ENCODE data around the gene TPPP.

TPPP gene

GRCh38 chr5:624118-624950 is 68.8 kb downstream of the TPPP start:
- TF ChIP-seq ZBTB7A (IDR thresholded peaks at IDR 0.05; ENCODE audit: low read depth): no peak
- no peak for TF ChIP-seq EP300 (IDR thresholded peaks at IDR 0.05; ENCODE audit: borderline replicate concordance)
- TF ChIP-seq TEAD4 (IDR thresholded peaks at IDR 0.05): no peak
- no peak for TF ChIP-seq YY1 (IDR thresholded peaks at IDR 0.05; ENCODE audit: low read depth)
- no peak for TF ChIP-seq CEBPB (IDR thresholded peaks at IDR 0.05)
- no peak for TF ChIP-seq TCF12 (IDR thresholded peaks at IDR 0.05; ENCODE audit: low read depth)
- TF ChIP-seq, protein P1, sequence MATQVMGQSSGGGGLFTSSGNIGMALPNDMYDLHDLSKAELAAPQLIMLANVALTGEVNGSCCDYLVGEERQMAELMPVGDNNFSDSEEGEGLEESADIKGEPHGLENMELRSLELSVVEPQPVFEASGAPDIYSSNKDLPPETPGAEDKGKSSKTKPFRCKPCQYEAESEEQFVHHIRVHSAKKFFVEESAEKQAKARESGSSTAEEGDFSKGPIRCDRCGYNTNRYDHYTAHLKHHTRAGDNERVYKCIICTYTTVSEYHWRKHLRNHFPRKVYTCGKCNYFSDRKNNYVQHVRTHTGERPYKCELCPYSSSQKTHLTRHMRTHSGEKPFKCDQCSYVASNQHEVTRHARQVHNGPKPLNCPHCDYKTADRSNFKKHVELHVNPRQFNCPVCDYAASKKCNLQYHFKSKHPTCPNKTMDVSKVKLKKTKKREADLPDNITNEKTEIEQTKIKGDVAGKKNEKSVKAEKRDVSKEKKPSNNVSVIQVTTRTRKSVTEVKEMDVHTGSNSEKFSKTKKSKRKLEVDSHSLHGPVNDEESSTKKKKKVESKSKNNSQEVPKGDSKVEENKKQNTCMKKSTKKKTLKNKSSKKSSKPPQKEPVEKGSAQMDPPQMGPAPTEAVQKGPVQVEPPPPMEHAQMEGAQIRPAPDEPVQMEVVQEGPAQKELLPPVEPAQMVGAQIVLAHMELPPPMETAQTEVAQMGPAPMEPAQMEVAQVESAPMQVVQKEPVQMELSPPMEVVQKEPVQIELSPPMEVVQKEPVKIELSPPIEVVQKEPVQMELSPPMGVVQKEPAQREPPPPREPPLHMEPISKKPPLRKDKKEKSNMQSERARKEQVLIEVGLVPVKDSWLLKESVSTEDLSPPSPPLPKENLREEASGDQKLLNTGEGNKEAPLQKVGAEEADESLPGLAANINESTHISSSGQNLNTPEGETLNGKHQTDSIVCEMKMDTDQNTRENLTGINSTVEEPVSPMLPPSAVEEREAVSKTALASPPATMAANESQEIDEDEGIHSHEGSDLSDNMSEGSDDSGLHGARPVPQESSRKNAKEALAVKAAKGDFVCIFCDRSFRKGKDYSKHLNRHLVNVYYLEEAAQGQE (IDR thresholded peaks at IDR 0.05; ENCODE audit: low read depth): no peak
- no peak for TF ChIP-seq EGR1 (IDR thresholded peaks at IDR 0.05)
- no peak for TF ChIP-seq USF1 (IDR thresholded peaks at IDR 0.05)
- TF ChIP-seq RAD21 (IDR thresholded peaks at IDR 0.05; ENCODE audit: low read depth): no peak
- TF ChIP-seq FOXM1 (IDR thresholded peaks at IDR 0.05; ENCODE audit: borderline replicate concordance, low read depth): no peak
- no peak for TF ChIP-seq TAF1 (IDR thresholded peaks at IDR 0.05; ENCODE audit: low read depth)
- TF ChIP-seq CREB1 (IDR thresholded peaks at IDR 0.05; ENCODE audit: low read depth): no peak
- TF ChIP-seq, protein P2, sequence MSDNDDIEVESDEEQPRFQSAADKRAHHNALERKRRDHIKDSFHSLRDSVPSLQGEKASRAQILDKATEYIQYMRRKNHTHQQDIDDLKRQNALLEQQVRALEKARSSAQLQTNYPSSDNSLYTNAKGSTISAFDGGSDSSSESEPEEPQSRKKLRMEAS (IDR thresholded peaks at IDR 0.05): no peak
- TF ChIP-seq NFIC (IDR thresholded peaks at IDR 0.05): no peak

DNA sequence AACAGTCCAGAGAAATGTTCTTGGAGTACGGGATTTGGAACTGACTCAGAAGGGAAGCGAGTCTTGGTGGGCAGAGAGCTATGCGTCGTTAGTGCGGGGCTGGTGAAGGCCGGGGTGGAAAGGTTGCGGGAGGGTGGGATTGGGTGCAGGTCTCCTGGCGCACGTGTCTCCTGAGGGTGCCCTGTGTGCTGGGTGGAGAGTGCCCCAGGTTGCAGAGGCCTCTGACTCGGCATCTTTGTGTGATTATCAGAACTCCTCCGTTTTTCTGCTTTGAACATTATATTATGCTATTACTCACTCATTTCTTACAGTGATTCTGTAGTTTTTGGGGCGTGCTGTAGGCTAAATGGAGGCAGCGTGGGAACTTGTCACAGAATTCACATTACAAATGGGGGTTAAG is 69.6 kb downstream of the TPPP start:
- TF ChIP-seq ZBTB7A (IDR thresholded peaks at IDR 0.05; ENCODE audit: low read depth): no peak
- no peak for TF ChIP-seq NFIC (IDR thresholded peaks at IDR 0.05)
- no peak for TF ChIP-seq USF1 (IDR thresholded peaks at IDR 0.05)
- no peak for TF ChIP-seq TAF1 (IDR thresholded peaks at IDR 0.05; ENCODE audit: low read depth)
- no peak for TF ChIP-seq CEBPB (IDR thresholded peaks at IDR 0.05)
- TF ChIP-seq RAD21 (IDR thresholded peaks at IDR 0.05; ENCODE audit: low read depth): no peak
- no peak for TF ChIP-seq YY1 (IDR thresholded peaks at IDR 0.05; ENCODE audit: low read depth)
- TF ChIP-seq, protein P1 (IDR thresholded peaks at IDR 0.05; ENCODE audit: low read depth): no peak
- no peak for TF ChIP-seq CREB1 (IDR thresholded peaks at IDR 0.05; ENCODE audit: low read depth)

GRCh38 chr5:622946-623522 is 70.1 kb downstream of the TPPP start:
- TF ChIP-seq RAD21 (IDR thresholded peaks at IDR 0.05; ENCODE audit: low read depth): no peak
- no peak for TF ChIP-seq EP300 (IDR thresholded peaks at IDR 0.05; ENCODE audit: borderline replicate concordance)
- TF ChIP-seq USF1 (IDR thresholded peaks at IDR 0.05): no peak
- no peak for TF ChIP-seq TCF12 (IDR thresholded peaks at IDR 0.05; ENCODE audit: low read depth)
- TF ChIP-seq CREB1 (IDR thresholded peaks at IDR 0.05; ENCODE audit: low read depth): no peak
- TF ChIP-seq CEBPB (IDR thresholded peaks at IDR 0.05): no peak
- no peak for TF ChIP-seq TAF1 (IDR thresholded peaks at IDR 0.05; ENCODE audit: low read depth)

- TF ChIP-seq RAD21 (IDR thresholded peaks at IDR 0.05; ENCODE audit: low read depth) (no peak), EGR1 (IDR thresholded peaks at IDR 0.05) (no peak), EP300 (IDR thresholded peaks at IDR 0.05; ENCODE audit: borderline replicate concordance) (no peak), NFIC (IDR thresholded peaks at IDR 0.05) (no peak), TEAD4 (IDR thresholded peaks at IDR 0.05) (no peak), TAF1 (IDR thresholded peaks at IDR 0.05; ENCODE audit: low read depth) (no peak), ZBTB7A (IDR thresholded peaks at IDR 0.05; ENCODE audit: low read depth) (no peak), USF1 (IDR thresholded peaks at IDR 0.05) (no peak), CREB1 (IDR thresholded peaks at IDR 0.05; ENCODE audit: low read depth) (no peak), TCF12 (IDR thresholded peaks at IDR 0.05; ENCODE audit: low read depth) (no peak), FOXM1 (IDR thresholded peaks at IDR 0.05; ENCODE audit: borderline replicate concordance, low read depth) (no peak)
- TF ChIP-seq, protein P1 (IDR thresholded peaks at IDR 0.05; ENCODE audit: low read depth): no peak
- TF ChIP-seq, protein P2 (IDR thresholded peaks at IDR 0.05): no peak
These were observed 70.8 kb downstream of the TPPP start for GRCh38 chr5:622359-622758.

Measured in Ishikawa (cell line).